Fibroblast of the conjunctiva (primary cell): ENCODE data around the gene COG7.
"Not testable (repeated sequence)": the region's sequence is repeated elsewhere in the genome, so short reads cannot be mapped to it uniquely, and the experiment has no call there.

ENCODE experiments used
- DNase-seq: peaks from one replicate; pipeline ENCODE4 v3.0.0-alpha.2; 2010; ENCODE audit warnings: low read depth

Gene COG7

GRCh38 chr16:23384878-23385277 lies 68.1 kb downstream of the COG7 start:
- DNase-seq = no peak

GRCh38 chr16:23383881-23384280 lies 69.1 kb downstream of the COG7 start:
- DNase-seq = no peak

- DNase-seq = no peak
These were observed 70.7 kb downstream of the COG7 start for GRCh38 chr16:23382279-23382678.

GRCh38 chr16:23381702-23382101 lies 71.3 kb downstream of the COG7 start:
- not testable (repeated sequence) for DNase-seq

- DNase-seq = no peak
These were observed 72.5 kb downstream of the COG7 start for GRCh38 chr16:23380501-23380951.

- DNase-seq = no peak
These were observed 73.3 kb downstream of the COG7 start for GRCh38 chr16:23379707-23380106.

GRCh38 chr16:23378921-23379320 lies 74.1 kb downstream of the COG7 start:
- DNase-seq = no peak

- no peak for DNase-seq
These were observed 74.7 kb downstream of the COG7 start for GRCh38 chr16:23378256-23378655.

- DNase-seq = no peak
These were observed 75.7 kb downstream of the COG7 start for GRCh38 chr16:23377071-23377931.

GRCh38 chr16:23375643-23376042 lies 77.3 kb downstream of the COG7 start:
- no peak for DNase-seq

GRCh38 chr16:23374721-23375510 lies 78.1 kb downstream of the COG7 start:
- no peak for DNase-seq

GRCh38 chr16:23373436-23374219 lies 79.4 kb downstream of the COG7 start:
- no peak for DNase-seq

- DNase-seq = no peak
These were observed 81.6 kb downstream of the COG7 start for GRCh38 chr16:23371368-23371767.

GRCh38 chr16:23369416-23369815 lies 83.6 kb downstream of the COG7 start:
- no peak for DNase-seq

- no peak for DNase-seq
These were observed 84.5 kb downstream of the COG7 start for GRCh38 chr16:23368469-23368868.

- DNase-seq = no peak
These were observed 85.0 kb downstream of the COG7 start for GRCh38 chr16:23367988-23368387.

GRCh38 chr16:23367564-23367963 lies 85.4 kb downstream of the COG7 start:
- no peak for DNase-seq

GRCh38 chr16:23366341-23366740 lies 86.6 kb downstream of the COG7 start:
- not testable (repeated sequence) for DNase-seq

- no peak for DNase-seq
These were observed 87.3 kb downstream of the COG7 start for GRCh38 chr16:23365602-23366240.

GRCh38 chr16:23362460-23363317 lies 90.3 kb downstream of the COG7 start:
- DNase-seq = no peak
